Left ventricle myocardium inferior (tissue), 1 donor: ENCODE results near the gene UQCC2. TPM values are rescaled to one million over a fixed set of nuclear protein-coding genes. Genes with fewer than 3 reads are reported as not detected.

Experiments
- DNase-seq: peaks from one replicate; pipeline ENCODE4 v3.0.0-alpha.2; 2020
- H3K27ac ChIP-seq: fragments of 200-600 bp; replicated peaks from 2 replicates; pipeline ENCODE4 v1.8.0; 2021
- H3K27me3 ChIP-seq: fragments of 200-600 bp; 2 replicates; pipeline ENCODE4 v1.8.0; 2021; ENCODE audit warnings: low read depth
- H3K36me3 ChIP-seq: fragments of 200-600 bp; 2 replicates; pipeline ENCODE4 v1.8.0; 2021
- H3K4me1 ChIP-seq: fragments of 200-600 bp; 2 replicates; pipeline ENCODE4 v1.8.0; 2021
- H3K4me3 ChIP-seq: fragments of 200-600 bp; 2 replicates; pipeline ENCODE4 v1.8.0; 2021; ENCODE audit warnings: mild to moderate bottlenecking, moderate library complexity
- H3K9me3 ChIP-seq: fragments of 200-600 bp; replicated peaks from 2 replicates; pipeline ENCODE4 v1.8.0; 2021
- CTCF ChIP-seq: fragments of 200-600 bp; IDR thresholded peaks from 2 replicates; pipeline ENCODE4 v1.8.0; 2021; ENCODE audit warnings: antibody characterized with exemption, mild to moderate bottlenecking, borderline replicate concordance
- intact Hi-C: fragments of 100-400 bp; cut with micrococcal nuclease; formaldehyde crosslinking; loops from one replicate; pipeline ENCODE4 v1.11.0; 2022
- total RNA-seq: library from RNA; stranded (reverse); fragmentation: NEBNext Ultra II Directional; extraction: Animal tissue kit (Norgen Biotek cat#: 25700); gene quantifications from one replicate; pipeline ENCODE4 v1.2.1, GENCODE V29; 2021
- donor health status: DM: no; HTN: yes; CAD: no; lungs with severe emphysema.

The UQCC2 gene
- total RNA-seq, 1 donor from 2014 or later: 199 TPM

DNA sequence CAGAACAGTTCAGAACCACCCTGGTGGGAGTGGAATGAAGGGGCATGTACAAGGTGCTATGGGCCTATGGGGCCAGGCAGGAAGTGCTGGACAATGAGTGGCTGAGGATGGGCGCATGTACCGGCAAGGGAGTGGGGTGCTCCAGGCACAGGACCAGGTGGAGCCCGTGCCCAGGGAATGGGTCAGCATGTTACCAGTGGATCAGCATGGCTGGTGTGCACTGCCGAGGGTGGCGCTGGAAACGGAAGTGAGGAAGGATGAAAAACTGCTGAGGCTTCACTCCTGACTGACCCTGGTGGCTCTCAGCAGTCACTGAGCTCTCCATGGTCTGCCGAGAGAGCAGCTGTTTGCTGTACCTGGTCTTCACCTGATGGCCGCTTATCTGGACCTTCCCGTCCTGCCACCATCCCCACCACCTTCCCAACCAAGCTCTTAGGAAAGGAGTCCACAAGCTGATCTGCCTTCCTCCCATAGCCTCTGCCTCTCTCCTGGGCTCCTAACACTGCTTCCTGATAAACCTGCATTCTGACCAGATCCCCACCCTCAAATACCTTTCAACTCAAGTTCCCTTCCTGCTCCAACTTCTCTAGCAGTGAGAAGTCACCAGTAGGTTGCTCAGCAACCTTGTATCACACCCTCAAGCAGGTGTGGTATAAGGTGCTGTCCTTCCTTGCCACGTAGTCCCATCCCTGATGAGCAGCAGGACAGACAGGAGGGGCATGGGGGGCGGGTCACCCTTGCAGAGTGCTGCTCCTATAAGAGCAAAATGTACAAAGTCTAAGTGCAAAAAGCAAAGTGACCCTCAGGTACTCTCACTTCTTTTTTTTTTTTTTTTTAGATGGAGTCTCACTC is 7.1 kb downstream of the UQCC2 start:
- Histone ChIP-seq H3K27me3 (no peaks in the 10 kb centered on the region), H3K27ac (no peak overlapping the region), H3K4me1 (peaks cover 37% of the 10 kb centered on the region), H3K36me3 (peaks cover 7% of the 10 kb centered on the region), H3K4me3 (no peak overlapping the region), H3K9me3 (no peaks in the 10 kb centered on the region)
- no peak for TF ChIP-seq CTCF
- intact Hi-C loops: loop anchor here (5.0 kb wide), 1 partner anchor 117 kb away; no protein-coding TSS in a partner anchor
- no peak for DNase-seq

DNA sequence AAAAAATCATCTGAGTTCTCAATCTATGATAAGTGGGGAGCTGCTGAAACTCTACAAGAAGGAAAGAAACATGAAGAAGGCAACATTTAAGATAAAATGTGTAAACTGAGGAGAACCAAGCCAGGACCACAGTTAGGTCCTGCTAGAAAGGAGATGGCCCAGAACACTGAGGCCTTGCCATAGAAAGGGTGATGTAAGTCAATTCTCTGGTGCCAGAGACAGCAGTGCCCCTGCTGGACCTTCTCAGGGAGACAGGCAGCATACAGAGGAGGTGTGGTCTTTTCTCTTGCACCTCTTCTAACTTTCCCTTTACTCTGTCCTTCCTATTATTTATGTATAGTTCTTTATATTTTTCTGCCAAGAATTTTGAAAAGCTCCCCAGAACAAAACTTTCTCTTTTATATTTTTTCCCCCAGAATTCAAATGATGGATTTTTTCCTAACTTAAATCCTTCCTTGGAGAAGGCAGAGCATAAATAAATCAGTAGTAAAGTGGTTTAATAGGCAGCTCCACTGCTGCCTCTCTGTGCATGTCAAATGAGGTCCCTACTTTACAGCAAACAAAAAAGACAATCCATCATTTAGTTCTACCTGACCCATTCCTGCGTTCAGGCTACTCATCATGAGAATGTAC is 9.0 kb downstream of the UQCC2 start:
- Histone ChIP-seq H3K4me3 (no peak overlapping the region), H3K9me3 (no peaks in the 10 kb centered on the region), H3K36me3 (peaks cover 7% of the 10 kb centered on the region), H3K4me1 (peaks cover 41% of the 10 kb centered on the region), H3K27ac (no peak overlapping the region), H3K27me3 (no peaks in the 10 kb centered on the region)
- intact Hi-C loops: loop anchor here (5.0 kb wide), 1 partner anchor 115 kb away; no protein-coding TSS in a partner anchor
- TF ChIP-seq CTCF: peak; percentile 66
- no peak for DNase-seq

DNA sequence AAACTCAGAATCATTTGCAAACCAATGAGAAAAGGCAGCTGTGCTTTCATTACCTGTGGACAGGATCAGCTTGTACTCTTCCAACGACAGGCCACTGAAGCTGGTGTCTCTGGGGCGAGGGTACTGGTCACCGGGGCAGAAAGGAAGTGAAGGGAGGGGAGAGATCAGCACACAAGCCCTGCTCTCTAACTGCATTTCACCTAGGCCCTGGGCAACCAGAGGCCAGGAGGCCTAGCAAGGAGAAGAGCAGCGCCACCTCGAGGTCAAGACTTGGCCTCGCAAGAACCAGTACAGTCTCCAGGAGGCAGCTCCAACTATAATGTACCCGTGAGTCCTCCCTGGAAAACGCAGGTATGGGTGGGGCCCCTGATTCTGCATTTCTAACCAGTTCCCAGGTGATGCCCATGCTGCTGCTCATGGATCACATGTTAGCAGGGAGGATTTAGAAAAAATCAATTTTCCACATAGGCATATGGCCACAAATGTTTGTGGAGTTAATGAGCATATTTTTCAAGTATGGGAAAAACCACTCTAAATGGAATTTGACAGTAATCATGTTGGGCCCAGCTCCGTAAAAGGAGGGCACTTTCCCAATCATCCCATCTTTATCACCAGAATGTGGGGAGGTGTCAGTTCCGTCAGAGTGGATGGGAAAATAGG is 11.0 kb downstream of the UQCC2 start:
- H3K9me3 ChIP-seq: no peaks in the 10 kb centered on the region
- H3K4me3 ChIP-seq: no peak overlapping the region
- peak; percentile 71 for TF ChIP-seq CTCF
- DNase-seq: no peak
- H3K27ac ChIP-seq: peak overlapping the region; percentile 36
- H3K4me1 ChIP-seq: peaks cover 60% of the 10 kb centered on the region
- intact Hi-C loops: loop anchor here (5.0 kb wide), 1 partner anchor 113 kb away; no protein-coding TSS in a partner anchor
- peaks cover 7% of the 10 kb centered on the region for H3K36me3 ChIP-seq
- no peaks in the 10 kb centered on the region for H3K27me3 ChIP-seq

GRCh38 chr6:33699739-33700138 is 11.8 kb downstream of the UQCC2 start:
- Histone ChIP-seq H3K4me1 (peaks cover 68% of the 10 kb centered on the region), H3K27ac (peak overlapping the region; percentile 36), H3K4me3 (no peak overlapping the region), H3K9me3 (no peaks in the 10 kb centered on the region), H3K27me3 (no peaks in the 10 kb centered on the region), H3K36me3 (peaks cover 7% of the 10 kb centered on the region)
- intact Hi-C loops: loop anchor here (5.0 kb wide), 1 partner anchor 112 kb away; no protein-coding TSS in a partner anchor
- TF ChIP-seq CTCF: no peak
- DNase-seq: no peak

DNA sequence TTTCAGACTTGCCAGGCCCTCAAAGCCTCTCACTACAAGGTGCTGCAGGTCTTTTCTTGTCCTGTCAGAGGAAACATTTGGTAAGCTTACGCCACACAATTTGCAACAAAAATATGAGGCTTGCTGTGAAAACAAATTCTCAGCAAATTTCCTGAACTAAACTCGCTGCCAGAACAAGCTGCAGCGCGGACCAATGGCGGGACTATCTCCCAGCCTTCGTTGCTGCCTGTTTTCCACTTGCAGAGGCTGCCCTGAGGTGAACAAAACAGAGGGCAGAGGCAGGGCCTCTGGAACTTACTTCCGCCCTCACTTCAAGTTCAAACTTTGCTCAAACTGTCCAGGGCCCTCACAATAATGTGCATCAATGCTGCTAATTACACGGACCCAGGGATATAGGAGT is 12.4 kb downstream of the UQCC2 start:
- Histone ChIP-seq H3K36me3 (peaks cover 7% of the 10 kb centered on the region), H3K4me1 (peaks cover 74% of the 10 kb centered on the region), H3K9me3 (no peaks in the 10 kb centered on the region), H3K4me3 (no peak overlapping the region), H3K27ac (peak overlapping the region; percentile 36), H3K27me3 (no peaks in the 10 kb centered on the region)
- TF ChIP-seq CTCF: no peak
- no peak for DNase-seq
- intact Hi-C loops: no loop called here
